ENCODE results near the gene CEP170.
"Not testable (repeated sequence)": the region's sequence is repeated elsewhere in the genome, so short reads cannot be mapped to it uniquely, and the experiment has no call there.

DNA sequence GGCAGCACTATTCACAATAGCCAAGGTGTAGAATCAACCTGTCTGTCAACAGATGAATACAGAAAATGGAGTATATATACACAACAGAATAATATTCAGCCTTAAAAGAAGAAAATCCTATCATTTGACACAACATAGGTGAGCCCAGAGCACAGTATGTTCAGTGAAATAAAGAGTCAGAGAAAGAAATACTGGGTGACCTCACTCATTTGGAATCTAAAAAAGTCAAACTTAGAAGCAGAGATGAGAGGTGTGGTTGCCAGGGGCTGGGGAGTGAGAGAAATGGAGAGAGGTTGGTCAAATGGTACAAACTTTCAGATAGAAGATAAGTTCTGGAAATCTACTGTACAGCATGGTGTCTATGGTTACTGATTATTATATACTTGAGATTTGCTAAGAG, 150.0 kb downstream of the CEP170 start:
- TF ChIP-seq, protein P1, sequence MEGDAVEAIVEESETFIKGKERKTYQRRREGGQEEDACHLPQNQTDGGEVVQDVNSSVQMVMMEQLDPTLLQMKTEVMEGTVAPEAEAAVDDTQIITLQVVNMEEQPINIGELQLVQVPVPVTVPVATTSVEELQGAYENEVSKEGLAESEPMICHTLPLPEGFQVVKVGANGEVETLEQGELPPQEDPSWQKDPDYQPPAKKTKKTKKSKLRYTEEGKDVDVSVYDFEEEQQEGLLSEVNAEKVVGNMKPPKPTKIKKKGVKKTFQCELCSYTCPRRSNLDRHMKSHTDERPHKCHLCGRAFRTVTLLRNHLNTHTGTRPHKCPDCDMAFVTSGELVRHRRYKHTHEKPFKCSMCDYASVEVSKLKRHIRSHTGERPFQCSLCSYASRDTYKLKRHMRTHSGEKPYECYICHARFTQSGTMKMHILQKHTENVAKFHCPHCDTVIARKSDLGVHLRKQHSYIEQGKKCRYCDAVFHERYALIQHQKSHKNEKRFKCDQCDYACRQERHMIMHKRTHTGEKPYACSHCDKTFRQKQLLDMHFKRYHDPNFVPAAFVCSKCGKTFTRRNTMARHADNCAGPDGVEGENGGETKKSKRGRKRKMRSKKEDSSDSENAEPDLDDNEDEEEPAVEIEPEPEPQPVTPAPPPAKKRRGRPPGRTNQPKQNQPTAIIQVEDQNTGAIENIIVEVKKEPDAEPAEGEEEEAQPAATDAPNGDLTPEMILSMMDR (IDR thresholded peaks at IDR 0.05; ENCODE audit: low read length), result not testable (repeated sequence)
- not testable (repeated sequence) for TF ChIP-seq EZH2 (IDR thresholded peaks at IDR 0.05; ENCODE audit: borderline replicate concordance, low read length)
